ENCODE measurements around the gene FAM50B.

DNA sequence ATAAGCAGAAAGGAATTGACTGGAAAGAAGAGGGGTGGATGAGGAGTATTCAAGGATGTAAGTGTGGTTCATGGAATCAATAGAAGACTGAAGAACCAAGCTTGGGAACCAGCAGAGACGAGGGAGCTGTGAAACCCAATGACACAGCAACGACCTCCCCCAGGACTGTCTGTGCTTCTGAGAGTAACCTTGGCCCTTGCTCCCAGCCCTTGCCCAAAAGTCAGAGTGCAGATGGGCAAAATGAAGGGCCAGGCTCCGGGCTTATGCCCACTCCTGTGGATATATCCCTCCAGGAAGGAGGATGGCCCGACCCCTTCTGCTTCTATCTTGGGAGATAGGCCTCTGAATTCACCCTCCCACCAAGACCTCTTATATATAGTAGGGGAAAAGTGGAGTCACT lies 24.9 kb downstream of the FAM50B start:
- TF ChIP-seq EP300 (IDR thresholded peaks at IDR 0.05): no peak
- TF ChIP-seq, protein P1, sequence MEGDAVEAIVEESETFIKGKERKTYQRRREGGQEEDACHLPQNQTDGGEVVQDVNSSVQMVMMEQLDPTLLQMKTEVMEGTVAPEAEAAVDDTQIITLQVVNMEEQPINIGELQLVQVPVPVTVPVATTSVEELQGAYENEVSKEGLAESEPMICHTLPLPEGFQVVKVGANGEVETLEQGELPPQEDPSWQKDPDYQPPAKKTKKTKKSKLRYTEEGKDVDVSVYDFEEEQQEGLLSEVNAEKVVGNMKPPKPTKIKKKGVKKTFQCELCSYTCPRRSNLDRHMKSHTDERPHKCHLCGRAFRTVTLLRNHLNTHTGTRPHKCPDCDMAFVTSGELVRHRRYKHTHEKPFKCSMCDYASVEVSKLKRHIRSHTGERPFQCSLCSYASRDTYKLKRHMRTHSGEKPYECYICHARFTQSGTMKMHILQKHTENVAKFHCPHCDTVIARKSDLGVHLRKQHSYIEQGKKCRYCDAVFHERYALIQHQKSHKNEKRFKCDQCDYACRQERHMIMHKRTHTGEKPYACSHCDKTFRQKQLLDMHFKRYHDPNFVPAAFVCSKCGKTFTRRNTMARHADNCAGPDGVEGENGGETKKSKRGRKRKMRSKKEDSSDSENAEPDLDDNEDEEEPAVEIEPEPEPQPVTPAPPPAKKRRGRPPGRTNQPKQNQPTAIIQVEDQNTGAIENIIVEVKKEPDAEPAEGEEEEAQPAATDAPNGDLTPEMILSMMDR (IDR thresholded peaks at IDR 0.05): no peak
